Islet of Langerhans (tissue), 1 donor: ENCODE data around the gene PPP1R16B.

Experiments
- FAIRE-seq: peaks from one replicate; lab custom pipeline; 2011; peaks lifted over from hg19 to GRCh38; lab: Jason Lieb, UNC

The PPP1R16B gene

GRCh38 chr20:38969708-38970107, 164.2 kb downstream of the PPP1R16B start:
- no peak for FAIRE-seq

- FAIRE-seq: no peak
These were observed 164.8 kb downstream of the PPP1R16B start for GRCh38 chr20:38970302-38970701.
